H7 (cell line): ENCODE results near the gene VMO1. TPM values are rescaled to one million over a fixed set of nuclear protein-coding genes. Genes with fewer than 3 reads are reported as not detected.

ENCODE experiments used
- DNase-seq: peaks from one replicate; pipeline ENCODE4 v3.0.0; 2012
- H3K27me3 ChIP-seq: 2 replicates; pipeline ENCODE4 v1.6.0; 2011; ENCODE audit warnings: mild to moderate bottlenecking, low read length; ENCODE audit not compliant: control insufficient read depth, insufficient read depth
- H3K36me3 ChIP-seq: replicated peaks from 2 replicates; pipeline ENCODE4 v1.5.1; 2011; ENCODE audit warnings: low read length; ENCODE audit not compliant: control insufficient read depth, insufficient read depth
- H3K4me3 ChIP-seq: 2 replicates; pipeline ENCODE4 v1.5.1; 2011; ENCODE audit warnings: low read depth, mild to moderate bottlenecking, control low read depth, low read length, moderate library complexity; ENCODE audit not compliant: insufficient read depth
- total RNA-seq: library from RNA; depleted of rRNA; stranded (reverse); fragments of >200 nt; shearing (Covaris generic); gene quantifications from 2 replicates; pipeline ENCODE4 v1.2.3, GENCODE V29; 2014

The VMO1 gene
- total RNA-seq, 1 experiment from 2014 or later = not detected

- peak; percentile 61 for DNase-seq
- Histone ChIP-seq H3K36me3 (peaks cover 11% of the 10 kb centered on the region), H3K4me3 (no peak overlapping the region), H3K27me3 (no peaks in the 10 kb centered on the region)
These were observed 22.2 kb upstream of the VMO1 start for GRCh38 chr17:4808378-4808767.

GRCh38 chr17:4807605-4808377 is 21.6 kb upstream of the VMO1 start:
- H3K36me3 ChIP-seq = peaks cover 11% of the 10 kb centered on the region
- no peaks in the 10 kb centered on the region for H3K27me3 ChIP-seq
- peak; percentile 76 for DNase-seq
- peak overlapping the region; percentile 84 for H3K4me3 ChIP-seq

GRCh38 chr17:4806777-4807604 is 20.8 kb upstream of the VMO1 start, which contains the start of gene PLD2:
Gene PLD2 (plus strand): TSS chr17:4807152. CDS start chr17:4807773, 621 bp downstream.
- DNase-seq = peak; percentile 100
- Histone ChIP-seq H3K36me3 (peaks cover 11% of the 10 kb centered on the region), H3K27me3 (no peaks in the 10 kb centered on the region), H3K4me3 (peak within 1 kb of the TSS; percentile 84)

- H3K27me3 ChIP-seq = no peaks in the 10 kb centered on the region
- peak overlapping the region; percentile 57 for H3K4me3 ChIP-seq
- no peak for DNase-seq
- peaks cover 11% of the 10 kb centered on the region for H3K36me3 ChIP-seq
These were observed 20.3 kb upstream of the VMO1 start for GRCh38 chr17:4806456-4806776.

GRCh38 chr17:4802228-4802627 is 16.1 kb upstream of the VMO1 start, which contains the start of gene C17orf114:
Gene C17orf114 (minus strand): TSS chr17:4802328.
- peak; percentile 28 for DNase-seq
- Histone ChIP-seq H3K4me3 (no peak within 1 kb of the TSS), H3K27me3 (no peaks in the 10 kb centered on the region), H3K36me3 (peaks cover 16% of the 10 kb centered on the region)

- H3K36me3 ChIP-seq = peaks cover 17% of the 10 kb centered on the region
- H3K27me3 ChIP-seq = no peaks in the 10 kb centered on the region
- DNase-seq = no peak
- H3K4me3 ChIP-seq = no peak overlapping the region
These were observed 14.5 kb upstream of the VMO1 start for GRCh38 chr17:4800462-4801196.

GRCh38 chr17:4796552-4796920 is 10.4 kb upstream of the VMO1 start:
- DNase-seq = peak; percentile 84
- H3K4me3 ChIP-seq = peak overlapping the region; percentile 65

GRCh38 chr17:4795168-4795567 is 9.0 kb upstream of the VMO1 start:
- peaks cover 9% of the 10 kb centered on the region for H3K27me3 ChIP-seq
- no peak for DNase-seq
- H3K36me3 ChIP-seq = peaks cover 17% of the 10 kb centered on the region
- H3K4me3 ChIP-seq = no peak overlapping the region

More at GRCh38 chr17:4796552-4796920, 10.4 kb upstream of the VMO1 start:
- Histone ChIP-seq H3K27me3 (no peaks in the 10 kb centered on the region; the same call in 1 of the 2 replicates), H3K36me3 (peaks cover 17% of the 10 kb centered on the region)

GRCh38 chr17:4790705-4791088 is 4.5 kb upstream of the VMO1 start:
- Histone ChIP-seq H3K36me3 (no peaks in the 10 kb centered on the region), H3K27me3 (peaks cover 31% of the 10 kb centered on the region), H3K4me3 (peak overlapping the region; percentile 69)
- DNase-seq = no peak

- no peaks in the 10 kb centered on the region for H3K36me3 ChIP-seq
- peaks cover 31% of the 10 kb centered on the region for H3K27me3 ChIP-seq
- DNase-seq = peak; percentile 94
- peak overlapping the region; percentile 69 for H3K4me3 ChIP-seq
These were observed 4.0 kb upstream of the VMO1 start for GRCh38 chr17:4789951-4790704.

- peak overlapping the region; percentile 69 for H3K4me3 ChIP-seq
- no peak for DNase-seq
- H3K36me3 ChIP-seq = no peaks in the 10 kb centered on the region
- H3K27me3 ChIP-seq = peaks cover 31% of the 10 kb centered on the region
These were observed 3.5 kb upstream of the VMO1 start for GRCh38 chr17:4789701-4789950.

GRCh38 chr17:4788807-4789700 is 2.9 kb upstream of the VMO1 start, which contains the start of gene GLTPD2:
Gene GLTPD2 (plus strand): TSS chr17:4788964. CDS start chr17:4789012, 48 bp downstream.
- peaks cover 31% of the 10 kb centered on the region for H3K27me3 ChIP-seq
- peak; percentile 83 for DNase-seq
- H3K36me3 ChIP-seq = no peaks in the 10 kb centered on the region
- peak within 1 kb of the TSS; percentile 69 for H3K4me3 ChIP-seq

- DNase-seq = no peak
- Histone ChIP-seq H3K27me3 (peaks cover 31% of the 10 kb centered on the region), H3K36me3 (no peaks in the 10 kb centered on the region), H3K4me3 (peak overlapping the region; percentile 69; the same call in 1 of the 2 replicates)
These were observed 2.1 kb upstream of the VMO1 start for GRCh38 chr17:4788159-4788806.
